ENCODE measurements around the gene DNAJC24. TPM values are rescaled to one million over a fixed set of nuclear protein-coding genes. Genes with fewer than 3 reads are reported as not detected.

The DNAJC24 gene
- polyA plus RNA-seq, 3 donors = 3.4 to 4.8 (median 4.4) TPM

DNA sequence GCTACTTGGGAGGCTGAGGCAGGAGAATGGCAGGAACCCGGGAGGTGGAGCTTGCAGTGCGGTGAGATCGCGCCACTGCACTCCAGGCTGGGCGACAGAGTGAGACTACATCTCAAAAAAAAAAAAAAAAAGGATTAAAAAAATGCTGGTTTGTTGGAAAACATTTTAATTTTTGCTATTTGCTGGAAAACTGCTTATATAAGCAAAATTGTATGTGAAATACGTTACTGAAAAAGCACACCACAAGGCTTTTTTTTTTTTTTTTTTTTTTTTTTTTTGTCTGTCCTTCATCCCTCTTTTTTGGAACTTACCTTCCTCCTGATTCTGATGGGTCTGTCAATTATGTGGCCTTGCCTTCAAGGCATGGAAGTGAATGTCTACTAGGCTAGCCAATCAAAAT is 41.0 kb upstream of the DNAJC24 start:
- no peak overlapping the region for H3K4me2 ChIP-seq (replicated peaks; ENCODE audit: extremely low read depth, low read length, poor library complexity, severe bottlenecking)
- H4K20me1 ChIP-seq (ENCODE audit: insufficient read depth, low read length) = no peaks in the 10 kb centered on the region
- no peaks in the 10 kb centered on the region for H3K4me1 Mint-ChIP-seq
- H3K36me3 Mint-ChIP-seq = no peaks in the 10 kb centered on the region
- H3K4me1 ChIP-seq (ENCODE audit: control insufficient read depth in 1 of 2, insufficient read depth in 2 of 2, low read length in 2 of 2) = no peaks in the 10 kb centered on the region
- no peaks in the 10 kb centered on the region for H3K9me3 ChIP-seq (replicated peaks in 1 of 2; ENCODE audit: control insufficient read depth in 1 of 2, insufficient read depth in 1 of 2, low read length in 2 of 2)
- intact Hi-C loops (cut with micrococcal nuclease) = no loop called here
- H3K4me3 Mint-ChIP-seq = no peak overlapping the region
- no peak overlapping the region for H2AFZ ChIP-seq (ENCODE audit: insufficient read depth, low read depth, low read length, poor library complexity, severe bottlenecking)
- no CpG with 5 or more reads among the region's 6 CpGs for WGBS (ENCODE audit: insufficient coverage)
- no peak overlapping the region for H3K4me3 ChIP-seq (replicated peaks in 1 of 3; ENCODE audit: low read depth in 2 of 3, low read length in 3 of 3)
- H3K27ac Mint-ChIP-seq = no peak overlapping the region
- TF ChIP-seq CTCF (IDR thresholded peaks at IDR 0.05) = no peak
- no peak overlapping the region for H3K9ac ChIP-seq (ENCODE audit: insufficient read depth, low read length, poor library complexity, severe bottlenecking)
- no peaks in the 10 kb centered on the region for H3K27me3 ChIP-seq (ENCODE audit: control insufficient read depth in 2 of 2, insufficient read depth in 2 of 2, low read length in 2 of 2)
- no peak for DNase-seq
- H3K27ac ChIP-seq (ENCODE audit: low read depth in 1 of 2, low read length in 2 of 2) = no peak overlapping the region
- peaks cover 0 to 8% (median 1%) of the 10 kb centered on the region in 7 donors for H3K9me3 Mint-ChIP-seq
- no peaks in the 10 kb centered on the region for H3K27me3 Mint-ChIP-seq (ENCODE audit: low read depth in 3 of 3)
- no peaks in the 10 kb centered on the region for H3K36me3 ChIP-seq (replicated peaks in 1 of 2; ENCODE audit: control insufficient read depth in 1 of 2, insufficient read depth in 2 of 2, low read length in 2 of 2)
- H3K79me2 ChIP-seq (ENCODE audit: insufficient read depth, low read length) = no peaks in the 10 kb centered on the region

DNA sequence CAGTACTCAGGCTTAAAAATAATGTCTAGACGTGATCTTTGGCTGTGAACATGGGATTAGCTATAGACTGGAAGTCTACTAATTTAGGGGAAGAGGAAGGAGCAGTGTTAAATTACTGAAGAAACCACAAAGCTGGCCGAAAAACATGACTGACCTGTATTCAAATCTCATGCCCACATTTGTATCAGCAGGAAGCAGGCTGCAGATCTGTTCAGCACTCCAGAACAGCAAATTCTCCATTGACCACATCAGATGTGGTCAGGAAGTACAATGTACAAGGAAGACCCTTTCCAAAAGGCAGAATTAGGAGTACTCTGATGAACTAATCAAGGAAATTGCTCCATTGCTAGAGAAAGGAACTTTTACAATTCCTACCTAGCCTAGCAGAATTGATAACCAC is 31.9 kb upstream of the DNAJC24 start:
- Mint-ChIP-seq H3K36me3 (no peaks in the 10 kb centered on the region), H3K9me3 (peaks cover 0 to 14% (median 8%) of the 10 kb centered on the region in 7 donors), H3K27me3 (ENCODE audit: low read depth in 3 of 3) (peaks cover 0 to 2% (median 0%) of the 10 kb centered on the region in 3 donors), H3K27ac (no peak overlapping the region), H3K4me1 (no peaks in the 10 kb centered on the region), H3K4me3 (no peak overlapping the region)
- no peak overlapping the region for H3K9ac ChIP-seq (ENCODE audit: insufficient read depth, low read length, poor library complexity, severe bottlenecking)
- no peak overlapping the region for H3K4me3 ChIP-seq (replicated peaks in 1 of 3; ENCODE audit: low read depth in 2 of 3, low read length in 3 of 3)
- WGBS (ENCODE audit: insufficient coverage) = no CpG with 5 or more reads among the region's 2 CpGs
- H3K36me3 ChIP-seq (replicated peaks in 1 of 2; ENCODE audit: control insufficient read depth in 1 of 2, insufficient read depth in 2 of 2, low read length in 2 of 2) = no peaks in the 10 kb centered on the region
- no peak for DNase-seq
- H3K79me2 ChIP-seq (ENCODE audit: insufficient read depth, low read length) = no peaks in the 10 kb centered on the region
- no peaks in the 10 kb centered on the region for H3K27me3 ChIP-seq (ENCODE audit: control insufficient read depth in 2 of 2, insufficient read depth in 2 of 2, low read length in 2 of 2)
- H3K4me1 ChIP-seq (ENCODE audit: control insufficient read depth in 1 of 2, insufficient read depth in 2 of 2, low read length in 2 of 2) = no peaks in the 10 kb centered on the region
- H4K20me1 ChIP-seq (ENCODE audit: insufficient read depth, low read length) = no peaks in the 10 kb centered on the region
- no peak overlapping the region for H3K4me2 ChIP-seq (replicated peaks; ENCODE audit: extremely low read depth, low read length, poor library complexity, severe bottlenecking)
- H2AFZ ChIP-seq (ENCODE audit: insufficient read depth, low read depth, low read length, poor library complexity, severe bottlenecking) = no peak overlapping the region
- peaks cover 7 to 9% of the 10 kb centered on the region in 2 donors for H3K9me3 ChIP-seq (replicated peaks in 1 of 2; ENCODE audit: control insufficient read depth in 1 of 2, insufficient read depth in 1 of 2, low read length in 2 of 2)
- no peak overlapping the region for H3K27ac ChIP-seq (ENCODE audit: low read depth in 1 of 2, low read length in 2 of 2)
- TF ChIP-seq CTCF (IDR thresholded peaks at IDR 0.05) = no peak
- intact Hi-C loops (cut with micrococcal nuclease) = no loop called here

All from CD14-positive monocyte (primary cell).